ENCODE measurements around the gene TCN2.
"Not testable (repeated sequence)": the region's sequence is repeated elsewhere in the genome, so short reads cannot be mapped to it uniquely, and the experiment has no call there.

Gene TCN2

GRCh38 chr22:30606455-30607299, at the start of gene TCN2:
TCN2 (plus strand) TSS chr22:30607174; CDS start chr22:30607332, 158 bp downstream.
- DNase-seq: peak; percentile 76

- no peak for DNase-seq
These were observed 49.7 kb upstream of the TCN2 start for GRCh38 chr22:30557243-30557642.

- no peak for DNase-seq
These were observed 47.1 kb upstream of the TCN2 start for GRCh38 chr22:30559889-30560288.

GRCh38 chr22:30560643-30561202, 46.3 kb upstream of the TCN2 start:
- not testable (repeated sequence) for DNase-seq

- DNase-seq: no peak
These were observed 45.4 kb upstream of the TCN2 start for GRCh38 chr22:30561402-30562189.

GRCh38 chr22:30562366-30562765, 44.6 kb upstream of the TCN2 start:
- no peak for DNase-seq

GRCh38 chr22:30564045-30564760, 42.8 kb upstream of the TCN2 start:
- DNase-seq: no peak

- DNase-seq: no peak
These were observed 42.2 kb upstream of the TCN2 start for GRCh38 chr22:30564761-30565119.

- no peak for DNase-seq
These were observed 41.6 kb upstream of the TCN2 start for GRCh38 chr22:30565341-30565740.

GRCh38 chr22:30566125-30566524, 40.8 kb upstream of the TCN2 start:
- DNase-seq: no peak

GRCh38 chr22:30567277-30567676, 39.7 kb upstream of the TCN2 start:
- not testable (repeated sequence) for DNase-seq

- DNase-seq: no peak
These were observed 38.7 kb upstream of the TCN2 start for GRCh38 chr22:30568137-30568805.

- DNase-seq: no peak
These were observed 37.2 kb upstream of the TCN2 start for GRCh38 chr22:30569674-30570202.

GRCh38 chr22:30572210-30572609, 34.8 kb upstream of the TCN2 start:
- no peak for DNase-seq

- no peak for DNase-seq
These were observed 34.0 kb upstream of the TCN2 start for GRCh38 chr22:30572840-30573593.

GRCh38 chr22:30573594-30574094, 33.3 kb upstream of the TCN2 start:
- no peak for DNase-seq

GRCh38 chr22:30574095-30574981, 32.6 kb upstream of the TCN2 start, which contains the start of gene GAL3ST1:
GAL3ST1 (minus strand) TSS chr22:30574665; CDS start chr22:30557392, 17,273 bp downstream.
- DNase-seq: no peak

- no peak for DNase-seq
These were observed 31.8 kb upstream of the TCN2 start for GRCh38 chr22:30574997-30575671.

GRCh38 chr22:30575859-30576258, 31.1 kb upstream of the TCN2 start:
- DNase-seq: no peak

Measured in inflammatory macrophage treated with lipopolysaccharide for 4 hours (primary cell).